ENCODE results near the gene KNCN.

The KNCN gene

DNA sequence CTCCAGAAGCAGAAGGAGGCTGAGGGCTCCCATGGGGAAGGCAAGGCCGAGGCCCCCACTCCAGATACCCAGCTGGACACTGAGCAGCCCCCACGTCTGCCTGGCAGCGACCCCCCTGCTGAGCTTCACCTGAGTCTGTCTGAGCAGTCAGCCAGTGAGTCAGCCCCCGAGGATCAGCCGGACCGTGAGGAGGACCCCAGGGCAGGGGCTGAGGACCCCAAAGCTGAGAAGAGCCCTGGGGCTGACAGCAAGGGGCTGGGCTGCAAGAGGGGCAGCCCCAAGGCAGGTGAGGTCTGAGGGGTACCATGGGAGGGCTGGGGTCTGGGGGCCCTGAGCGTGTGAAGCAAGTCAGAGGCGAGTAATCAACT, 40.5 kb downstream of the KNCN start:
- POLR2A ChIA-PET, result interaction anchor here (0.6 kb wide), 1 partner anchor 22 kb away, joined by 3 read pairs; no protein-coding TSS in a partner anchor
- CTCF ChIA-PET, result interaction anchor here (4.7 kb wide), 1 partner anchor 17 kb away, joined by 41 read pairs; no protein-coding TSS in a partner anchor

DNA sequence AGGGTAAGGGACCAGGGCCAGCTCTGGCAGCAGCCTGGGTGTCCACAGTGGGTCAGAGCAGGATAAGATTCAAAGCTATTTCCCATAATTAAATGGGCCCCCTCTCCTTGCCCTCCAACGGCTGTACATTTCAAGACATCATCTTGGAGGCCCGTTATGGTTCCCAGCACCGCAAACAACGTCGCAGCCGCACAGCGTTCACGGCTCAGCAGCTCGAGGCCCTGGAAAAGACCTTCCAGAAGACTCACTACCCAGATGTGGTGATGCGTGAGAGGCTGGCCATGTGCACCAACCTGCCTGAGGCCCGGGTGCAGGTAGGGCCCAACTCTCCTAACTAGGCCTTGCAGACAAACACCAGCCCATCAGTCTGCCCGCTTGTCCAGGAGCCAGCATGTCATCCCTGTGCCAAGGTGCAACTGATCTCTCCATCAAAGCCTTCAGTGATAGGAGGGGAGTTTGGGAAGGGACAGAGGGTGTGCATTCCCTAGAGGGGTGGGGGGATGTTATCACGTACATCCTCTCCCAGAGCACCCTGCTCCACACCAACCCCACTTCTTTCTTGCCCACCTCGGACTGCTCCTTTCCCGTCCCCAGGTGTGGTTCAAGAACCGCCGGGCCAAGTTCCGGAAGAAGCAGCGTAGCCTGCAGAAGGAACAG, 41.0 kb downstream of the KNCN start:
- H3K4me3 ChIP-seq (ENCODE audit: low read depth, low read length), result no peak overlapping the region
- DNase-seq (ENCODE audit: low read depth, low spot score), result no peak
- ChIA-PET CTCF (interaction anchor here (0.8 to 4.7 kb wide), 2 partner anchors 9 to 17 kb away, joined by 4 to 41 read pairs; no protein-coding TSS in a partner anchor), POLR2A (no interaction called here)
- TF ChIP-seq, protein P1, sequence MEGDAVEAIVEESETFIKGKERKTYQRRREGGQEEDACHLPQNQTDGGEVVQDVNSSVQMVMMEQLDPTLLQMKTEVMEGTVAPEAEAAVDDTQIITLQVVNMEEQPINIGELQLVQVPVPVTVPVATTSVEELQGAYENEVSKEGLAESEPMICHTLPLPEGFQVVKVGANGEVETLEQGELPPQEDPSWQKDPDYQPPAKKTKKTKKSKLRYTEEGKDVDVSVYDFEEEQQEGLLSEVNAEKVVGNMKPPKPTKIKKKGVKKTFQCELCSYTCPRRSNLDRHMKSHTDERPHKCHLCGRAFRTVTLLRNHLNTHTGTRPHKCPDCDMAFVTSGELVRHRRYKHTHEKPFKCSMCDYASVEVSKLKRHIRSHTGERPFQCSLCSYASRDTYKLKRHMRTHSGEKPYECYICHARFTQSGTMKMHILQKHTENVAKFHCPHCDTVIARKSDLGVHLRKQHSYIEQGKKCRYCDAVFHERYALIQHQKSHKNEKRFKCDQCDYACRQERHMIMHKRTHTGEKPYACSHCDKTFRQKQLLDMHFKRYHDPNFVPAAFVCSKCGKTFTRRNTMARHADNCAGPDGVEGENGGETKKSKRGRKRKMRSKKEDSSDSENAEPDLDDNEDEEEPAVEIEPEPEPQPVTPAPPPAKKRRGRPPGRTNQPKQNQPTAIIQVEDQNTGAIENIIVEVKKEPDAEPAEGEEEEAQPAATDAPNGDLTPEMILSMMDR (IDR thresholded peaks at IDR 0.05; ENCODE audit: insufficient read depth, low read length, missing control alignments), result no peak

More for the DNA sequence above, 40.5 kb downstream of the KNCN start:
- TF ChIP-seq, protein P1 (IDR thresholded peaks at IDR 0.05; ENCODE audit: insufficient read depth, low read length, missing control alignments), result no peak
- no peak overlapping the region for H3K4me3 ChIP-seq (ENCODE audit: low read depth, low read length)
- no peak for DNase-seq (ENCODE audit: low read depth, low spot score)

DNA sequence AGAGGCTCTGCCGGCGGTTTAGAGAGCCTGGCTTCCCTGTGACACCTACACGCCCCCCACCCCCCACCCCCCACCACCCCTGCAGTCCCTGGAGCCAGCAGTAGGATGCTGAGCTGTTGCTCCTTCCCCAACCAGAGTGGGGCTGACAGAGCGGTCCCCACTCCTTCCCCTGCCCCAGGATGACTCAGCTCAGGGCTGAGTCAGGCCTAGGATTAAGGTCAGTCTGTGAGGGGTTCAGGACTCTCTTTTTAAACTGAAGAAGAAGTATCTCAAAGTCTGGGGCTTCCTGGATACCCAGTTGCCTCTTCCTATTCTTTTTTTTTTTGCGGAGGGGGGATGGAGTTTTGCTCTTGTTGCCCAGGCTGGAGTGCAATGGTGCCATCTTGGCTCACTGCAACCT, 42.7 kb downstream of the KNCN start:
- ChIA-PET CTCF (interaction anchor here (0.7 to 3.2 kb wide), 5 partner anchors 9 to 61 kb away, joined by 3 to 12 read pairs (median 5); no protein-coding TSS in a partner anchor), POLR2A (no interaction called here)
- TF ChIP-seq, protein P1 (IDR thresholded peaks at IDR 0.05; ENCODE audit: insufficient read depth, low read length, missing control alignments), result no peak
- no peak overlapping the region for H3K4me3 ChIP-seq (ENCODE audit: low read depth, low read length)
- no peak for DNase-seq (ENCODE audit: low read depth, low spot score)

DNA sequence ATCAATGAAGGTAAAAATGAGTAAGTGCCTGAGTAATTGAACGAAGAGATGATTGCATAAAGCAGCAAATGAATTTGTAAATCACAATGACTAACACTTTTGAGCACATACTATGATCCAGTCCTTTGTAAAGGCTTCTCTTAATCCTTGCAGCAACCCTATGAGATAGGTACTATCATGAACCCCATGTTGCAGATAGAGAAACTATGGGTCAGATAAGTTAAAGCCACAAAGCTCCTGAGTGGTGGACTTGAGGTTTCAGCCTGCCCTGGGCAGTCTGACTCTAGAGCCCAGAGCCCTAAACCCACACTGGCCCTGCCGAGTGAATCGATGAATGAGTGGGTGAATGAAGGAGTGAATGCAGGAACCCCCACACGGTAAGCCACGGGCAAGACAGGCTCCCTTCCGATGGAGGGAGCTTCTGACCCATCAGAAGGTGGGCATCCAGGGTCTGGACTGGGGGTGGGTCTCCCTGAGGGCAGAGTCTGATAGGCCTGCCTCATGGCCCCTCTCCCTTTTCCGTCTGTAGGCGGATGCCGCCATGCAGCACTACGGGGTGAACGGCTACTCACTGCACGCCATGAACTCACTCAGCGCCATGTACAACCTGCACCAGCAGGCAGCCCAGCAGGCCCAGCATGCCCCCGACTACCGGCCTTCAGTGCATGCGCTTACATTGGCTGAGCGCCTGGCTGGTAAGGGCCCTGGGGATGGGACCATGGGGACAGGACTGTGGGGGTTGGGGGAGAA, 44.8 kb downstream of the KNCN start:
- no peak for DNase-seq (ENCODE audit: low read depth, low spot score)
- ChIA-PET CTCF (interaction anchor here (0.9 to 3.2 kb wide), 8 partner anchors 9 to 65 kb away, joined by 3 to 12 read pairs (median 4); no protein-coding TSS in a partner anchor), POLR2A (no interaction called here)
- no peak overlapping the region for H3K4me3 ChIP-seq (ENCODE audit: low read depth, low read length)
- TF ChIP-seq, protein P1 (IDR thresholded peaks at IDR 0.05; ENCODE audit: insufficient read depth, low read length, missing control alignments), result no peak

- TF ChIP-seq, protein P1 (IDR thresholded peaks at IDR 0.05; ENCODE audit: insufficient read depth, low read length, missing control alignments), result no peak
- ChIA-PET POLR2A (no interaction called here), CTCF (interaction anchor here (2.5 to 3.1 kb wide), 3 partner anchors 25 to 57 kb away, joined by 9 to 16 read pairs (median 16); no protein-coding TSS in a partner anchor)
- H3K4me3 ChIP-seq (ENCODE audit: low read depth, low read length), result no peak overlapping the region
- no peak for DNase-seq (ENCODE audit: low read depth, low spot score)
These were observed 48.0 kb downstream of the KNCN start for GRCh38 chr1:46503421-46503820.

- H3K4me3 ChIP-seq (ENCODE audit: low read depth, low read length), result no peak overlapping the region
- no peak for DNase-seq (ENCODE audit: low read depth, low spot score)
- POLR2A ChIA-PET, result interaction anchor here (0.6 kb wide), 1 partner anchor 186 kb away, joined by 3 read pairs; no protein-coding TSS in a partner anchor
- CTCF ChIA-PET, result interaction anchor here (0.8 to 3.1 kb wide), 10 partner anchors 8 to 64 kb away, joined by 3 to 16 read pairs (median 4); no protein-coding TSS in a partner anchor
- TF ChIP-seq, protein P1 (IDR thresholded peaks at IDR 0.05; ENCODE audit: insufficient read depth, low read length, missing control alignments), result no peak
These were observed 49.9 kb downstream of the KNCN start for GRCh38 chr1:46501528-46501927.
